SK-N-MC (cell line): ENCODE results near the gene DAB2IP.

Source experiments
- EZH2 ChIP-seq: fragments of 200-600 bp; sonication (generic); IDR thresholded peaks from one replicate; pipeline ENCODE4 v1.6.1; 2017; ENCODE audit warnings: antibody characterized with exemption
- FOXP2 ChIP-seq: optimal IDR thresholded peaks from 2 replicates; pipeline ENCODE3; 2011; ENCODE audit warnings: mild to moderate bottlenecking, moderate library complexity; ENCODE audit not compliant: insufficient read depth; ENCODE audit errors: extremely low read length, control extremely low read depth
- POLR2AphosphoS5 ChIP-seq: IDR thresholded peaks from 2 replicates; pipeline ENCODE4 v1.6.1; 2012; ENCODE audit warnings: mild to moderate bottlenecking, low read depth, low read length, borderline replicate concordance

DNA sequence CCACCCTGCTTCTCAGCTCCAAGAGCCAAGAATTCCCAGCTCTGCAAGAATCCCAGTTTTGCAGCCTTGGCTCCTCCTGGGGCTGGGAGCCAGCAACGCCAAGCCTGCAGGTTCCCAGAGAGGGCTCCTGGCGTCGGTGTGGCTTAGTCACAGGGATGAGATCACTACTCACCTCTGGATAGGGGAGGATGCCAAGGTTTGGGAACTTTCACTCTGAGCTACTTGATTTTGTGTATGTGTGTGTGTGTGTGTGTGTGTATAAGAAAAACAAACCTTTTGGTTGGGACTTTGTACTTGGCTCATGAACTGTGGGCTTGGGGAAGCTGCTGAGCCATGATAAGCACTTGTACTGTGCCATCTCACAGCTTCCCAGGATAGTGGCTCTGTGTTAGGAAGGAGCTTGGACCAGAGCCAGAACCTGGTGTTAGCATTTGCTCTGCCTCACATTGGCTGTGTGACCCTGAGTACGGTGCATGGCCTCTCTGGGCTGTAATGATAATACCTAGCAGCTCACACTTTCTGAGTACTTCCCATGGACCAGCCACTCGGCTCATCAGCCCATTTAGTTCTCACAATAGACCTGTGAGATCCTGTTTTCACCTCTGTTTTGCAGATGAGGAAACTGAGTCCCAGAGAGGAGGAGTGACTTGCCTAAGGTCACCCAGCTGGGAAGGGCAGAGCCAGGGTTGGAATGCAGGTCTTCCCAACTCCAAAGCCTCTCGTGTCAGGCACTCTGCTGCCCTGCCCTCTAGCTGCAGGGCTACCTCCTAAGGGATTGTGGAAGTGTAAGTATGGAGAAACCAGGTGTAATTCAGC lies 41.4 kb upstream of the DAB2IP start:
- TF ChIP-seq EZH2 (no peak), POLR2AphosphoS5 (no peak), FOXP2 (no peak)
